Measurements from ENCODE around the gene FOXP1.

Gene FOXP1

GRCh38 chr3:71244153-71244825 is 339.2 kb downstream of the FOXP1 start:
- no peak for TF ChIP-seq CTCF (IDR thresholded peaks at IDR 0.05; ENCODE audit: control extremely low read depth, extremely low read depth, low read depth, missing control alignments)
- no peak for DNase-seq (ENCODE audit: extremely low spot score)
- ChIA-PET POLR2A (no interaction called here), CTCF (interaction anchor here (2.1 kb wide), 1 partner anchor 12 kb away, joined by 6 read pairs; no protein-coding TSS in a partner anchor)

- POLR2A ChIA-PET = no interaction called here
- TF ChIP-seq CTCF (IDR thresholded peaks at IDR 0.05; ENCODE audit: control extremely low read depth, extremely low read depth, low read depth, missing control alignments) = no peak
- CTCF ChIA-PET = interaction anchor here (1.0 to 1.6 kb wide), 4 partner anchors 9 to 36 kb away, joined by 3 to 9 read pairs (median 4); no protein-coding TSS in a partner anchor
- no peak for DNase-seq (ENCODE audit: extremely low spot score)
Measured at GRCh38 chr3:71243229-71243628, 340.3 kb downstream of the FOXP1 start.

- CTCF ChIA-PET = interaction anchor here (1.0 to 1.6 kb wide), 5 partner anchors 9 to 35 kb away, joined by 3 to 9 read pairs (median 3); no protein-coding TSS in a partner anchor
- no peak for DNase-seq (ENCODE audit: extremely low spot score)
- POLR2A ChIA-PET = no interaction called here
- no peak for TF ChIP-seq CTCF (IDR thresholded peaks at IDR 0.05; ENCODE audit: control extremely low read depth, extremely low read depth, low read depth, missing control alignments)
Measured at GRCh38 chr3:71241981-71242560, 341.5 kb downstream of the FOXP1 start.

- no peak for DNase-seq (ENCODE audit: extremely low spot score)
- CTCF ChIA-PET = interaction anchor here (1.1 to 1.6 kb wide), 2 partner anchors 12 to 14 kb away, joined by 3 to 5 read pairs; no protein-coding TSS in a partner anchor
- POLR2A ChIA-PET = no interaction called here
- TF ChIP-seq CTCF (IDR thresholded peaks at IDR 0.05; ENCODE audit: control extremely low read depth, extremely low read depth, low read depth, missing control alignments) = no peak
Measured at GRCh38 chr3:71241246-71241901, 342.2 kb downstream of the FOXP1 start.

GRCh38 chr3:71240034-71240433 is 343.5 kb downstream of the FOXP1 start:
- no peak for TF ChIP-seq CTCF (IDR thresholded peaks at IDR 0.05; ENCODE audit: control extremely low read depth, extremely low read depth, low read depth, missing control alignments)
- CTCF ChIA-PET = no interaction called here
- POLR2A ChIA-PET = no interaction called here
- DNase-seq (ENCODE audit: extremely low spot score) = no peak

GRCh38 chr3:71238355-71238757 is 345.2 kb downstream of the FOXP1 start:
- POLR2A ChIA-PET = no interaction called here
- TF ChIP-seq CTCF (IDR thresholded peaks at IDR 0.05; ENCODE audit: control extremely low read depth, extremely low read depth, low read depth, missing control alignments) = no peak
- DNase-seq (ENCODE audit: extremely low spot score) = no peak
- CTCF ChIA-PET = interaction anchor here (0.7 kb wide), 1 partner anchor 108 kb away, joined by 3 read pairs; no protein-coding TSS in a partner anchor

Measured in GM10248 (cell line).